NCI-H2196 treated with DMSO at 0.1 percent for 48 hours (cell line): ENCODE data around the gene EDC3.

Experiments
- DNase-seq: peaks from one replicate; lab custom pipeline; 2025; ENCODE audit not compliant: unreplicated experiment; lab: John Stamatoyannopoulos, UW

Gene EDC3

GRCh38 chr15:74585191-74585590 is 110.6 kb downstream of the EDC3 start:
- DNase-seq: no peak

GRCh38 chr15:74584779-74585178 is 111.0 kb downstream of the EDC3 start:
- DNase-seq: no peak

- DNase-seq: no peak
These were observed 111.6 kb downstream of the EDC3 start for GRCh38 chr15:74584204-74584603.
